RKO (cell line): ENCODE data around the gene TSPAN5.
"Not testable (repeated sequence)": the region's sequence is repeated elsewhere in the genome, so short reads cannot be mapped to it uniquely, and the experiment has no call there.

Experiments used
- DNase-seq: peaks from one replicate; pipeline ENCODE4 v3.0.0-alpha.2; 2016; ENCODE audit warnings: low spot score

TSPAN5 gene

DNA sequence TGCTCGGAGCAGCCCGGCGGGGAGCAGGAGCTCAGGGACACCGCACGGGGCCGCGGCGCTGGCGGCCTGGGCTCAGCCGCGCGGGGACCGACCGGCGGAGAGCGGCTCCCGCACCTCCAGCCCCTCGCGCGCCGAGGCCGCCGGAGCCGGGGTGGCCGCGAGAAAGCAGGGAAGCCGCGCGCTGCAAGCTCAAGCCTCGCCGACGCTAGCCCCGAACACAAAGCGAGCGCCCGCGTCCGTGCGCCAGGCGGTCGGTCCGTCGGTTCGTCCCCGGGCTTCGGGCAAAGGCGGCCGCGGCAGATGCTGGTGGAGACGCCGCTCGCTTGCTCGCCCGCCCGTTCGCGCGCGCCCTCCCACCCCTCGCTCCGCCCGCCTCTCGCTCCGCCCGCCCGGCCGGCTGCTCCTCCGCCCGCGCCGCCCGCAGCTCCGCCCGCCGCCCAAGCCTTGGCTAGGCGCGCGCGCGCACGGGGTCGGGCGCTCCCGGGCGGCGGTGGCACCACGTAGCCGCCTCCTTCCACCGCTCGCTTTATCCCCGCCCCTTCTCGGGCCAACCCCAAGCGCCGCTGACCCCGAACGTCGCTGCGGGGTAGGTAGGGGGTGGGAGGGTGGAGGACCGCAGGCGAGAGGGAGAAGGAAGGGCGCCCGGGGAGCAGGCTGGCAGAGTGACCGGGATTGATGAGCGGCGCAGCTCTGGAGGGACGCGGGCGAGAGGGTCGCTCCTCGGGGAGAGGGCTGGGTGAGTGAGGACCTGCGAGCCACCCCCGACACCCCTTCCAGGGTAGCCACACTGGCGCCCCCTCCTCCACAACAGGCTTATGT lies at the start of gene TSPAN5:
TSPAN5 (minus strand) TSS at position 325 of the 819 bp plus-strand sequence.
- peak; percentile 70 for DNase-seq

DNA sequence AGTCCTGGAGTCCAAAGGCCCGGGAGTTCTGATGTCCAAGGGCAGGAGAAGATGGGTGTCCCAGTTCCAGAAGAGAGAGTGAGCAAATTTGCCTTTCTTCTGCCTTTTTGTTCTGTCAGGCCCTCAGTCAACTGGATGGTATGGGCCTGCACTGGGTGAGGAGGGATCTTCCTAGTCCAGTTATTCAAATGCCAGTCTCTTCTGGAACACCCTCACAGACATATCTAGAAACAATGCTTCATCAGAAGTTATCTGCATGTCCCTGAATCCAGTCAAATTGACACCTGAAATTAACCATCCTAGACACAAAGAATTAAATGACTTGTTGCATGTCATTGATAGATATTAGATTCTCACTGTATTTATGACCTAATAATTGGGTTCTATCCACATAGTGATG lies 48.5 kb upstream of the TSPAN5 start:
- DNase-seq = no peak

GRCh38 chr4:98706200-98706813 lies 47.9 kb upstream of the TSPAN5 start:
- no peak for DNase-seq

DNA sequence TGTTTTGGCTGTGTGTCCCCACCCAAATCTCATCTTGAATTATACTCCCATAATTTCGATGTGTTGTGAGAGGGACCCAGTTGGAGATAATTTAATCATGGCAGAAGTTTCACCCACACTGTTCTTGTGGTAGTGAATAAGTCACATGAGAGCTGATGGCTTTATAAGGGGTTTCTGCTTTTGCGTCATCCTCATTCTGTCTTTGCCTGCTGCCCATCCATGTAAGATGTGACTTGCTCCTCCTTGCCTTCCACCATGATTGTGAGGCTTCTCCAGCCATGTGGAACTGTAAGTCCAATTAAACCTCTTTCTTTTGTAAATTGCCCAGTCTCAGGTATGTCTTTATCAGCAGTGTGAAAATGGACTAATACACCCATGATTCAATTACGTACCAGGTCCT lies 47.2 kb upstream of the TSPAN5 start:
- not testable (repeated sequence) for DNase-seq

- no peak for DNase-seq
These were observed 42.2 kb upstream of the TSPAN5 start for GRCh38 chr4:98700656-98701055.

DNA sequence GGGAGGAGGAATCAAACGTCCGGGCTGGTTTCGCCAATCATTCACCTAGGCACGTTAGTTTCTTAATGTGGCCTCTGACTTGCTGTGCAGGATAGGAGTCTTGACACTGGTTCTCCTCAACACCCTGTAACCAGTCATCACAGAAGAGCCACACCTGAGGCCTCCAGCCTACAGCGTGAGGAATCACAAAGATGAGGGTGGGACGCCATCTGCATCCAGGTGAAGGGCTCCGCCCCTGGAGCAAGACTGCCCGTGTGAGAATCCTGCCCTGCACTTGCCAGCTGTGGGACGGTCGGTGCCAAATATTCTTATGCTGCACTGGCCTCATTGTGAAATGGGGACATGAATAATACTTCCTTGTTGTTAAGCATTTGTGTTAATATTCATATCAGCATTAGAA lies 35.7 kb upstream of the TSPAN5 start:
- no peak for DNase-seq

- no peak for DNase-seq
These were observed 34.0 kb upstream of the TSPAN5 start for GRCh38 chr4:98692411-98692810.

DNA sequence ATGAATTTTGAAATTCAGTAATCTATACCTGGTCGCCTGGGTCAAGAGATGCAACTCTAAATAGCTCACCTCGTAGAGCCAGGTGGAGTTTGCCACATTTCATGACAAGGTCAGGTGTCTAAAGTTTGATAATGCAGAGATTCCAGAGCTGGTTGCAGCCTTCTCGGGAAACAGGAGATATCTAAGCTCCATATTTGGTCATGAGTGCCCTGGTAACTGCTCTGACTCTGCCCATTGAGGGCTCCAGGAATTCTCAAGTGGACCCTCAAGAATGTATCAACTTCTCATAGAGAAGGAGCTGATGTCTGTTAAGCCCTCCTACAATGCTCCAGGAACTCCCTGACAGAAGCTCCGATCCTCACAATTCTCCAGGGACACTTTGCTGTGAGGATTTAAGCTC lies 33.2 kb upstream of the TSPAN5 start:
- no peak for DNase-seq

DNA sequence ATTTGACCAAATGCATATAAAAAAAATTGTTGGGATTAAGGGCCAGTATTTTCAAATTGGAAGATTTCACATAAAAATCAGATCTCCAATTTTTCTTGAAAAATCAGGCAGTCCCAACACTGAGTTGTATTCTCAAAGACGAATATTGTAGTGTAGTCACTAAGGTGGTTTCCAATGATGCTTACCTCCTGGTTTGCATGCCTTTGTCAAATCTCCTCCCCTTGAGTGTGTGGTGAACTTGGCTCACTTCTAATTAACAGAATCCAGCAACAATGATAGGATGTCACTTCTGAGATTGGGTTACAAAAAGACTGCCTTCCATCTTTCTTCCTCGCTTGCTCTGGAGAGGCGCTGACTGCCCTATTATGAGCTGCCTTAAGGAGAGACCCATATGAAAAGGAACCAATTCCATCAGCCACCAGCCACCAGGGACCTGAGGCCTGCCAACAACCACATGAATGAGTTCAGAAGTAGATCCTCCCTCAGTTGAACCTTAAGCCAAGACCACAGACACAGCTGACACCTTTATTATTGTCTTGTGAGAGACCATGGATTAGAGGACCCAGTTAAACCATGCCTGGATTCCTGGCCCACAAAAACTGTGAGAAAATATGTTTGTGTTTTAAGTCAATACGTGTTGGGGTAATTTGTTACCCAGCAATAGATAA lies 31.2 kb upstream of the TSPAN5 start:
- no peak for DNase-seq

- DNase-seq = peak; percentile 77
These were observed 30.2 kb upstream of the TSPAN5 start for GRCh38 chr4:98688411-98689290.

DNA sequence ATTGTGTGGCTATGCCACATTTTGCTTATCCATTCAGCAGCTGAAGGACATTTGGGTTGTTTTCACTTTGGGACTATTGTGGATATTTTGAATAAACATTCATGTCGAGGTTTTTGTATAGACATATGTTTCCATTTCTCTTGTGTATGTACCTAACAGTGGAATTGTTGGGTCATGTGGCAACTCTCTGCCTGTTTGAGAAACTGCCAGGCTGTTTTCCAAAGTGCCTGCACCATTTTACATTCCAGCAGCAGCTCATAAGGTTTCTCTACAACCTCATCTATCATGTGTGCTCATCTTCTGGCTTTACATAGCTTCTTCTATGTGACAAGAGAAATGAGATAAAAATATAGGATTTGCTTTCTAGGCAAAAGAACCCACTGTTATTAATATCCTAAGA lies 29.5 kb upstream of the TSPAN5 start:
- no peak for DNase-seq

DNA sequence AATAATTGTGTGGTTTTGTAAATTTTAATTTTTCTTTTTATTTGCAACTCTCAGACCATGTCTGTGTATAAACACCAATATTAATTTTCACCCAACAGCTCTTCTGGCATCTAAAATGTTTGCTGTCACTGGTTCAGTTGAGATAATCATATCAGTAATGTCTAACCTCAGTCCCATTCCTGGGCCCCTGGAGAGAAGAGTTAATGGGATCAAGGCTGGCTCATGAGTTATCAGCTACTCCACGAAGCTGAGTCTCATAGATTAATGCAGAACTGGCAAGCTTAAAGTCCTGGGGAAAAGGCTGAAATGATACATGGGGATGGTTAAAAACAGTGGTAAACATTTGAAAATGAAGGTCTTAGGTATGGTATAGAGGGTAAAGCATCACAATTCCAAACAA lies 28.4 kb upstream of the TSPAN5 start:
- no peak for DNase-seq

- no peak for DNase-seq
These were observed 27.8 kb upstream of the TSPAN5 start for GRCh38 chr4:98686043-98686707.

DNA sequence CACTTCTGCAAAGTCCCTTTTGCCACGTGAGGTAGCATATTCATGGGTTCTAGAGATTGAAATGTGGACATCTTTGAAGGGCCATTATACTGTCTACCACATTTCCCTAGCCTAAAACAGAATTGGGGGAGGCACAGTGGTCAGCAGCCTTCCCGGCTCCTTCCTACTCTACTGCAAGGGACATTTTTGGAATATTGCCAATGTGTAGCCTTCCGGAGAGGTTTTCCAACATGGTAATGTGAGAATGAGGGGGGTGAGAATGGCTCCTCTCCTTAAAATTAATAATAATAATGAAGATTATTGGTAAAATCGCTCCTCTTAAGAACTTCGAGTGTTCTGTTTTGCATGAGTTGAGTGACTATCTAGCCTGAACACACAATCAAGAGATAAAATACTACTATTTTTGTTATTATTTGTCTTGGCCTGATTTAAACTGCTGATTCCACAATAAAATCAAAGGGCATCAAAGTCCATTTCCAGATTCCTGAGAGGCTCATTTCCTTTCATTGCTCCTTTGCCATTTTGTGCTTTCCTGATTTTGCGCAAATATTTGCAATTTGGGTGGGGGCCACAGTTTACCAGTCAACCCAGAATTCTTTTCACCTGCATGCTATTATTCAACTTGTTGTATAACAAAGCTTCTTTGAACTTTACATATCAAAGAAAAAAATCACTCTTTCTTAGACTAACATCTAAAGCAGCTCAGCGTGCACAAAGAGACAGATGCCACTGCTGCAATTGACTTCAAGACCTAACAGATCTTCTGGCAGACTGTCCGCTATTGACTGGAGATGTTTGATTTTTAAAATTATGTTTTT lies 27.0 kb upstream of the TSPAN5 start:
- DNase-seq = no peak

- no peak for DNase-seq
These were observed 24.3 kb upstream of the TSPAN5 start for GRCh38 chr4:98682719-98683118.

GRCh38 chr4:98680806-98681205 lies 22.4 kb upstream of the TSPAN5 start:
- DNase-seq = no peak

DNA sequence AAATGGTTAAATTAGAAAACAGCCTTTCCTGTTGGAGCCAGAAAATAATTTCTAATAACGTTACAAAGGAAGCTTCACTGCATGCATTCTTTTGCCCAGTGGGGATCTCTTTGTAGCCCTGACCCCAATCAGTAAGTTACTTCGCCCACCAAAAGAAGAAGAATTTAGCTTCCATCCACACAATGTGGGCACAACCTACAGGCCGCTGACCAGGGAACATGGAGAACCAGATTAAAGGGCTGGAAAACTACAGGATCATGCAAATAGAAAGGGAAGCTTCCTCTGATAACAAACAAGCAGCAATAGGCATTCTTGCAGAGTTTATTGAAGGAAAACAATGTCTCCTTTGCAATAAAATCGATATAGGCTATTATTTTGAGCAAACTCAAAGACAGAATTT lies 21.3 kb upstream of the TSPAN5 start:
- no peak for DNase-seq

GRCh38 chr4:98677799-98678198 lies 19.4 kb upstream of the TSPAN5 start:
- no peak for DNase-seq

GRCh38 chr4:98674404-98675173 lies 16.2 kb upstream of the TSPAN5 start:
- DNase-seq = no peak

- DNase-seq = no peak
These were observed 15.6 kb upstream of the TSPAN5 start for GRCh38 chr4:98673978-98674377.
